ENCODE results near the gene SULT1C4.

- no peak for TF ChIP-seq POLR2AphosphoS5 (IDR thresholded peaks at IDR 0.05; ENCODE audit: low read depth, low read length)
- no peak for TF ChIP-seq SIN3A (IDR thresholded peaks at IDR 0.05; ENCODE audit: borderline replicate concordance, insufficient read depth, low read length)
- TF ChIP-seq TAF1 (IDR thresholded peaks at IDR 0.05; ENCODE audit: borderline replicate concordance, insufficient read depth, low read length): no peak
These were observed 1.1 kb downstream of the SULT1C4 start for GRCh38 chr2:108378851-108379250.

All from PFSK-1 (cell line).